ENCODE results near the gene SYPL2. TPM values are rescaled to one million over a fixed set of nuclear protein-coding genes. Genes with fewer than 3 reads are reported as not detected.

The SYPL2 gene
- total RNA-seq (2014; rRNA removed; shearing (Covaris generic)) = 0.29 and 0.30 TPM in 2 replicates

DNA sequence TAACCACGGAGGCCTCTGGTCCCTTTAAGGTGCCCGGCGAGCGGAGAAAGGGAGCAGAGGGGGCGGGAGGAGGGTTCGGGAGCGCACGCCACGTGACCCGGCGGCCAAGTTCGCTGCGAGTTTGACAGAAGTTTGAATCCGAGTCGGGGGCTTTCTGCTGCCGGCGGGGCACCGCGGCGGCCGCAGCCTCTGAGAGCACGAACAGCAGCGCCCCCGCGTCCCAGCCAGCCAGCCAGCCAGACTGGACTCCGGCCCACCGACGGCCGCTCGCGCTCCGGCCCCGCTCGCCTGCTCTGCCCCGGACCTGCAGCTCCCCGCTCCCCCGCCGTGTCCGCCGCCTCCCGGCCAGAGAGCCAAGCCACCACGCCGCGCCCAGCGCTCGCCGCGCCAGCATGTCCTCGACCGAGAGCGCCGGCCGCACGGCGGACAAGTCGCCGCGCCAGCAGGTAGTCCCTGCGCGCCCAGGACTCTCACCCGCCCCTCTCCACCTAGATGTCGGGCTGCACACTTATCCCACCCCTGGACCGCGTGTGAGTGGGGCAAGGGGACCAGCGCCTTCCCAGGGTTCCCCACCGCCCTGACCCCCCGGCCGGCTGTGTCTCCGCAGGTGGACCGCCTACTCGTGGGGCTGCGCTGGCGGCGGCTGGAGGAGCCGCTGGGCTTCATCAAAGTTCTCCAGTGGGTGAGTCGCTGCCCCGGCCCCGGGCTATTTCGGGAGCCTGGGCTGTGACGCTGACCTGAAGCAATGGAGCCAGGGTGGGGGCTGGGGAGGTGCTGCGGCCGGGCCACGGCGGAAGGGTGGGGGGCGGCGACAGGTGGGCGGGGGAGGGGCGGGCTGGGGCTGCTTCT lies at the start of gene SYPL2:
SYPL2 (plus strand) TSS at position 95 of the 849 bp plus-strand sequence; CDS start at position 393, 298 bp downstream.

GRCh38 chr1:109426281-109427170 lies 39.8 kb upstream of the SYPL2 start, which contains the start of gene PSMA5:
Gene PSMA5 (minus strand): TSS chr1:109426448. CDS start chr1:109426330, 118 bp downstream.

GRCh38 chr1:109483672-109484518 lies 17.5 kb downstream of the SYPL2 start, which contains the start of gene ATXN7L2:
Gene ATXN7L2 (plus strand): TSS chr1:109483905. CDS start chr1:109483954, 49 bp downstream.

DNA sequence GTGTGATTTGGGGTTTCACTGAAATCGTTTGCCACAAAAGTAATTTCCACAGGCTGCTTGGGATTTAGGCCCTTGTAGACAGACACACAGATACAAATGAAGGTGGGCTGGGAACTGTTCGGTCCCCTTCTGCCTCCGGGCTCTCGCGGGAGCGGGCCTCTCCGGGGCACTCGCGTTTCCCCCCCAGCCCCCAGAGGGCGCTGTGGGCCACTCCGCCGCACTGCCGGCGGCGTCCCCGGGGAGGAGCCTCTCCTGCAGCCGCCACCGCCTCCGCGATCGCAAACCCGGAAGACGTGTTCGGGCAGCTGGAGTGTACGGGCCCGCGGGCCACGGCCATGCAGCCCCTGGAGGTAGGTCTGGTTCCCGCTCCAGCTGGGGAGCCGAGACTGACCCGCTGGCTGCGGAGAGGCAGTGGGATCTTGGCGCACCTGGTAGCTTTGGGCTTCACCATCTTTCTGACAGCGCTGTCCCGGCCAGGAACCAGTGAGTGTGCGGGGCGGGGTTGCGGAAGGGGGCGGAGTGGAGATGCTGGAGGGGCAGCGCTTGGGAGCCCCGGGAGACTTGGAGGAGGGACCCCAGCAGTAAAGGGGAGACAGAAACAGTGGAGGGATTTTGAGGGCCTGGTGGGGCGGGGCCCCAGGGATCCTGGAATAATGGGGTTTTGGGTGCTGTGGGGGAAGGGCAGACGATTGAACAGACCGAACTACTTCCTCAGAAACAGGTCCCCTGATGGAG lies 27.6 kb downstream of the SYPL2 start, which contains the start of gene CYB561D1:
CYB561D1 (plus strand) TSS at position 290 of the 735 bp plus-strand sequence; CDS start at position 336, 46 bp downstream.

DNA sequence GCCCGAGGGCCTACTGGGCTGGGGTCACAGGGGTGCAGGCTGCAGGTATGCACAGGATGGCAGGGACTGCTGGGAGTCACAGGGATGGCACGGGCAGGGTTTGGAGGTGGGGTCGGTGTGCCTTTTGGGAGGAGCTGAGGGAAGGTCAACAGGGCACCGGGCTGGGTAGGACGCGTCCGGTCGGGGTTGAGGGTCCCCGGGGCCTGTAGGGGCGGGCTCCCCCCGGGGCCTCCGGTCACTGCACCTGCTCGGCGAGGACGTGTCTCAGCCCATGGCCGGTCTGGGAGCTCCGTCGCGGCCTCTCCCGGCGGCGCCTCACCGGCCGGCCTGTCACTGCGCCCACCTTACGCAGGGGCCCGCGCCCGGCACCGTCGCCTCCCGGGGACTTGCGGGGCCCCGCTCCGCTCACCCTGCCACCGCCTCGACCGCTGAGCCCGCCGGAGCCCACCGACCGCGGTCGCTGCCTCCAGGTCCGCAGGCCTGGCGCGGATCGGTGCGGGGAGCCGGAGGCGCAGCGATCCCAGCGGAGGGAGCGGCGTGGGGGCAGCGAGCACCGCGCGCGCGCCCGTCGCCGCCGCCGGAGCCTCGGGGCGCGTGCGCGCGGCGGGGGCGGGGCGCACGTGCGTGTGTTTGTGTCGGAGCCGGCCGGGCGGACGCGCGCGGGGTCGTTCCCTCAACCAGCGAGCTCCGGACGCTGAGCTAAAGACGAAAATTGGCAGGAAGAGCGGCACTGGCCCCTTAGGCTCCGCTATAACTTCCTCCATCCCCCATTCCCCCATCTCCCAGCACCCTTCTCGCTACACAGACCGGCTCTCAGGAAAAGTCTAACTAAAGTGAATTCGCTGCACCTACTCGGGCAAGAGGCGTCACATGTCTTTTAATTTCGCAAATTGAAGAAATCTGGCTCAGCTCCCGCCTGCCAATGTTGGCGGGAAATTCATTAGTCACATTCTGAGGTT lies 43.1 kb downstream of the SYPL2 start, which contains the start of gene AMIGO1:
AMIGO1 (minus strand) TSS at position 552 of the 959 bp plus-strand sequence. CDS start 815 bp downstream, outside the sequence.

Other genes starting within 250 kb of the SYPL2 start
- gene CELSR2, start 217.0 kb upstream of the SYPL2 start, total RNA-seq (2014; rRNA removed; shearing (Covaris generic)) = 5.7 and 6.4 TPM in 2 replicates
- gene PSRC1, start 183.4 kb upstream of the SYPL2 start, total RNA-seq (2014; rRNA removed; shearing (Covaris generic)) = 33.0 and 33.9 TPM in 2 replicates
- gene MYBPHL, start 159.5 kb upstream of the SYPL2 start, total RNA-seq (2014; rRNA removed; shearing (Covaris generic)) = 0.48 TPM in 1 of 2 replicates, not detected in the other
- gene SORT1, start 68.6 kb upstream of the SYPL2 start, total RNA-seq (2014; rRNA removed; shearing (Covaris generic)) = 5.1 and 5.4 TPM in 2 replicates
- gene PSMA5, start 40.1 kb upstream of the SYPL2 start, total RNA-seq (2014; rRNA removed; shearing (Covaris generic)) = 55.5 and 62.2 TPM in 2 replicates
- 16.2 and 20.7 TPM in 2 replicates for gene ATXN7L2, start 17.4 kb downstream of the SYPL2 start, total RNA-seq (2014; rRNA removed; shearing (Covaris generic))
- gene CYB561D1, start 27.5 kb downstream of the SYPL2 start, total RNA-seq (2014; rRNA removed; shearing (Covaris generic)) = 2.9 and 3.1 TPM in 2 replicates
- 3.0 and 3.7 TPM in 2 replicates for gene AMIGO1, start 43.2 kb downstream of the SYPL2 start, total RNA-seq (2014; rRNA removed; shearing (Covaris generic))
- not detected in 2 replicates for gene GPR61, start 73.3 kb downstream of the SYPL2 start, total RNA-seq (2014; rRNA removed; shearing (Covaris generic))
- gene GNAI3, start 82.1 kb downstream of the SYPL2 start, total RNA-seq (2014; rRNA removed; shearing (Covaris generic)) = 6.8 and 7.1 TPM in 2 replicates
- gene GNAT2, start 153.1 kb downstream of the SYPL2 start, total RNA-seq (2014; rRNA removed; shearing (Covaris generic)) = 0.34 TPM in 1 of 2 replicates, not detected in the other
- gene AMPD2, start 153.3 kb downstream of the SYPL2 start, total RNA-seq (2014; rRNA removed; shearing (Covaris generic)) = 107 and 128 TPM in 2 replicates
- 14.6 and 20.6 TPM in 2 replicates for gene GSTM4, start 189.6 kb downstream of the SYPL2 start, total RNA-seq (2014; rRNA removed; shearing (Covaris generic))
- 2.9 and 5.3 TPM in 2 replicates for gene GSTM2, start 201.5 kb downstream of the SYPL2 start, total RNA-seq (2014; rRNA removed; shearing (Covaris generic))
- gene GSTM1, start 221.3 kb downstream of the SYPL2 start, total RNA-seq (2014; rRNA removed; shearing (Covaris generic)) = 10.0 and 19.7 TPM in 2 replicates
- not detected in 2 replicates for gene GSTM5, start 245.7 kb downstream of the SYPL2 start, total RNA-seq (2014; rRNA removed; shearing (Covaris generic))

Data from A375 (cell line).